HG02588 (cell line): ENCODE measurements around the gene DAPK2.

Experiments
- ATAC-seq: cut with Tn5 transposase; IDR thresholded peaks from one replicate; pipeline ENCODE4 v1.9.1; 2021; ENCODE audit warnings: mild to moderate bottlenecking, moderate library complexity; ENCODE audit not compliant: unreplicated experiment

DAPK2 gene

DNA sequence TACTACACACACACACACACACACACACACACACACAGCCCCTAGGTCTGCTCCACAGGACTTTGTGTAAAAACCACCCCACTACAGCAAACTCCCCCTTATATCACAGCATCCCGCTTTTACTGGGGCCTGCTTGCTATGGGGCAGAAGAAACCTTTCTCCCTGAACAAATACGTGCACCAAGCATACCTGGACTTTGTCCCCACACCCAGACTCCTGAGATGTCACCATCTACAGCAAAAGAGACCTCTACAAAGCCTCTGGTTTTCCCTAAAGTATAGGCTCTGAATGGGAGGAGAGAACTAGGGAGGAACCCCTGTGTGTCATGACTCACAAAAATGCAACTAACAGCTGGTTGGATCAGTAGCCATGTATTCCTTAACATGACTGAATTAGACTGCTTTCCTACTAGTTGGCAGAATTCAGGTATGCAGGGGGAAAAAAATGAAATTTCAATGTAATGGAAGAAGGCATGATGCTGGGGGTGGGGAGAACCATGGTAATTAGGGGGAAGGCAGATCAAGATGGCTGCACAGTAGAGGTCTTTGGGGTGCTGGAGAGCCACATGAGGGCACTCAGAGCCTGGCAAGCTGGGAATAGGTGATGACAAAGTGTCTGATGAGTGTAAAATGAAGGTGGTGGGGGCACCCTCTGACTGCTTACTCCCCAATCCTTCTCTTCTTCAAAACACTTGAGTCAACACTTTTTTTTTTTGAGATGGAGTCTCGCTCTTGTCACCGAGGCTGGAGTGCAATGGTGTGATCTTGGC lies 45.9 kb downstream of the DAPK2 start:
- no peak for ATAC-seq

DNA sequence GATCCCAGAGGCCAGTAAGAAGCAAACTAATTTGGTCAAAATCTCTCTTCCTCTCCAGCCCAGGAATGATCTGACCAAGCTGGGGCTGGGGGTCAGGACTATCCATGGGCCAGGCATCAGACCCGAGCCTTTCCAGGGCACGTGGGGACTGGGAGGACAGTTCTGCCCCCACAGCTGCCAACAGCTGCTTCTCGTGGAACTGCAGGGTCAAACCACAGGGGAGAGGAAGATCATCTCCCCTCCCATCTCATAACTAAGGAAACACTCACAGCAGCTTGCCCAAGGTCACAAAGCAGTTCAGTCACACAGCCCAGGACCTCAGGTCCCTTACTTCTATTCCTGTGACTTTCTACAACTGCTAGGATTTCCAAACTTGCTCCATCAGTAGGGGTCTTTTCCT lies 47.1 kb downstream of the DAPK2 start:
- ATAC-seq, result no peak

DNA sequence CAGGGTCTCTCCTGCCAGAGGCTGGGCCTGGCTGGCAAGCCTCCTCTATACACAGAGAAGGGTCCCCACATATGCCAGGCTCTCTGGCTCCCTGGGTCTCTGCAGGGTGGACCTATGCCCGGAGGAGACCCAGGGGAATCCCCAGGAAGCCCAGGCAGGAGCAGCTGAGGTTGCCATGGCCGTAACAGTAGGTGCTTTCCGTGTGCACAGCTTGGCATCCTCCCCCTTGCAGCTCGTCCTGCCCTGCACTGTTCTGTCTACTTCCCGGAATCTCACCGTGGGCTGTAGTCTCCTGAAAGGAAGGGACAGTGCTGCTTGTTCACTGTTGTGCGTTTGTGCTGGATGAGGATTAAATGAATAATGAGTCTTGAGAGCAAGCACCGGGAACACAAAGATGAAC lies 47.8 kb downstream of the DAPK2 start:
- ATAC-seq, result no peak

DNA sequence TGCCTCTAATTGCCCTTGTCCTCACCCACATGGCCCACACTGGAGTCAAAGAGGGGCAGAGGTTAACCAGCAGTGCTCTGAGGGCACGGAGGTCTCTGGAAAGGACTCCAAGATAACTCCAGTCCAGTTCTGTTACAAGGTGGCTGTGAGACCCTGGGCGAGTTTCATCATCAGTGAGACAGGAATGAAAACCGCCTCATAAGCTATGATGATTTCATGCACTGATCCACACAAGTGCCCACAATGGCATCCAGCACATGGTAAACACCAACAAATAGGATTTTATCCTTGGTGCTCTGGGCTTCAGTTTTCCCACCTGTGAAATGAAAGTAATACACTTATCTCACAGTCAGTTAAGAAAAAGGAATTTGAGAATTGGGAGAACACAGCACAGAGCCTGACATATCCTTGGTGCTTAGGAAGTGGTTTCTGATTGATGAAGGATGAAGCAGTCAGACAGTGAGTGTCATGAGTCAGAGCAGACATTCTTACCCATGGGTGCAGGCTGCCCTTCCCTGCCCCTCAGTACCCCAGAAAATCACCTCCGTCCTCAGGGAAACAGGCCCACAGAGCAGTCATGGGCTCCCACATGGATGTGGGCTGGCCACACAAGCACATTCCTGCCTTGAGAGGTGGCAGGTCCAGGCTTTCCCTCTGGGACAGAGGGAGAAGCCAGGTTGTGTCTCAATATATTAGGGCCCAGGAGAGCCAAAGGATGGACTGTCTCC lies 48.4 kb downstream of the DAPK2 start:
- no peak for ATAC-seq

DNA sequence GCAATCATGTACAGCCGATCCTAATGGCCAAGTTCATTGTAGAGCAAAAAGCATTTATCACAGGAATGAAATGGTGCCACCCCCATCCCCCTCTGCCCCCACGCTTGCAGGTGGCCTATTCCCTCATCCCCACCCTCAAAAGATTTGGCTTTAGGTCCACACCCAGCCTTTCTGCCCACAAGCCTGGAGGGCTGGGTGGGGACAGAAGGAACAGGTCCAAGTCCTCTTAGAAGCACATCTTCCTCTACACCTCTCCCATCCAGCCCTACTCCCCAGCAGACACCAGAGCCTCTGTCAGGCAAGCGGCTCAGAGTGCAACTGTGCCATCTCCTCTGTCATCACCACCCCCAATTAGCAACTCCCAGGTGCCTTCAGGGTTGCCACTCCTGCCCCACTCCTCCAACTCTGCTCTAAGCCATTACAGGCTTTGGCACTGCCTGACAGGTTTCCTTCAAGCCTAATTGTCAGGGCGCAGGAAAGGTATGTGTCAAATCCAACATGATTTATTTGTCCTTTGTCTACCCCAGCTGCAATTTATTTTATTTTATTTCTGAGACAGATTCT lies 49.4 kb downstream of the DAPK2 start:
- no peak for ATAC-seq

DNA sequence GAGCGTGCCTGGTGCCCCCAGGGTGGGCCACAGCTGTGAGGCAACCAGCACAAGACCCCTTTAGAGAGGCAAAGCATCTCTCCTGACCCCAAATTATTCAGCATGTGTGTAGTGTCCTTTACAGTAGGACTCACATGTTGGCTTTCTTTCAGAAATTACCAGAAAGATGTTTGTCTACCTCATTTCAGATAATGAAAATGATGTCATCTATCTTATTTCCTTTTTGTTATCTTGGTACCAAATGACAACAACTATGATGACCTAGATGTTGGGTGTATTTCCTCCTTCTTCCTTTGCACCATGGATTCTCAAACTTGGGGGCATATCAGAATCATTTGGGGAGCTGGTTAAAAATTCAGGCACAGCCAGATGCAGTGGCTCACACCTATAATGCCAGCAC lies 50.5 kb downstream of the DAPK2 start:
- no peak for ATAC-seq

GRCh38 chr15:63994073-63994600 lies 52.1 kb downstream of the DAPK2 start:
- no peak for ATAC-seq

DNA sequence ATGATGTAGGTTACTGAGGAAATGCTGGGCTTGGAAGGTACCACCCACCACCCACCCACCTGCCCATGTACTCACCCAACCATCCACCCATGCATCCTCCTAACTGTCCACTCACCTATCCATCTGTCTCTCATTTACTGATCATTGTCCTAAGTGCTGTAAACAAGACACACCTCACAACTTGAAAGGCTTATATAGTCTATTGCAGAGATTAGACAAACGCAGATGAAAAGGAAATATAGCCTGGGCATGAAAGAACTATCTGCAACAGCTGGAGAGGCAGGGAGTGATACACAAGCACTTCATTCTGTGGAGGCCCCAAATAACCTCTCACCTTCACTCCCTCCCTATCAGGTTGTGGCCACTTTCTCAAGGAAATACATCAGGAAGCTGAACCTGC lies 54.0 kb downstream of the DAPK2 start:
- no peak for ATAC-seq

- ATAC-seq, result no peak
Measured at GRCh38 chr15:63991706-63992105, 54.6 kb downstream of the DAPK2 start.

- no peak for ATAC-seq
Measured at GRCh38 chr15:63990454-63990853, 55.8 kb downstream of the DAPK2 start.

- no peak for ATAC-seq
Measured at GRCh38 chr15:63987796-63988378, 58.4 kb downstream of the DAPK2 start.

- peak; percentile 67 for ATAC-seq
Measured at GRCh38 chr15:63986751-63987341, 59.4 kb downstream of the DAPK2 start.

GRCh38 chr15:63986185-63986680 lies 60.1 kb downstream of the DAPK2 start:
- ATAC-seq, result no peak

- ATAC-seq, result no peak
Measured at GRCh38 chr15:63985221-63986184, 60.8 kb downstream of the DAPK2 start.

GRCh38 chr15:63984331-63984730 lies 62.0 kb downstream of the DAPK2 start:
- ATAC-seq, result no peak

DNA sequence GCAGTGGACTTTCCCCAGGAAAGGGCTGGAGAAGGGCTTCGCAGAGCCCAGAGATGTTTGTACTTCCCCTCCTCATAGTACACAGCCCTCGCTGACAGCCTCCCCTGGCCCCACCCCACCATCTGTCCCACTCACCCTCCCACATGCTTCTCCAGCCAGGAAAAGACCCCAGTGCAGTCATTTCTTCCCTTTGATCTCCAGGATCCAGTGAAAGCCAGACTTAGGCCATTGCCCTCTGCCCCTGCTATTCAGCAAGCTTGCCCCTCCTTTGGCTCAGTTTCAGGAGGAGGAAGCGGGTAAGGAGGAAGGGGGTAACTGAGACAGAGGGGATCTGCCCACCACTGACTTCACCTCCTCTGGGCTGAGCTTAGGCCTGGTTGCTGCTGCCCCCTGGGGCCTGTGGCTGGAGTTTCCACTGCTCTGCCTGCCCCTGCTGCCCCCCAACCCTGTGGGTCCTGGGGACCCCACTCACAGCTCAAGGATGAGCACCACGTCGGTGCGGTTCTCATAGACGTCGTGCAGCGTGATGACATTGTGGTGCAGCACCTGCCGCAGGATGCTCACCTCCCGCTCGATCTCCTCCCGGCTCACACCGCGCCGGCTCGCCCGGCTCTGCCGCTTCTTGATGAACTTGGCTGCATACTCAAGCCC lies 63.1 kb downstream of the DAPK2 start:
- ATAC-seq, result no peak

GRCh38 chr15:63982381-63982854 lies 63.9 kb downstream of the DAPK2 start:
- ATAC-seq, result no peak

- no peak for ATAC-seq
Measured at GRCh38 chr15:63981596-63982320, 64.5 kb downstream of the DAPK2 start.
